ENCODE results near the gene DCC. TPM values are rescaled to one million over a fixed set of nuclear protein-coding genes. Genes with fewer than 3 reads are reported as not detected.

DCC gene
- total RNA-seq, 1 donor from 2014 or later: not detected

DNA sequence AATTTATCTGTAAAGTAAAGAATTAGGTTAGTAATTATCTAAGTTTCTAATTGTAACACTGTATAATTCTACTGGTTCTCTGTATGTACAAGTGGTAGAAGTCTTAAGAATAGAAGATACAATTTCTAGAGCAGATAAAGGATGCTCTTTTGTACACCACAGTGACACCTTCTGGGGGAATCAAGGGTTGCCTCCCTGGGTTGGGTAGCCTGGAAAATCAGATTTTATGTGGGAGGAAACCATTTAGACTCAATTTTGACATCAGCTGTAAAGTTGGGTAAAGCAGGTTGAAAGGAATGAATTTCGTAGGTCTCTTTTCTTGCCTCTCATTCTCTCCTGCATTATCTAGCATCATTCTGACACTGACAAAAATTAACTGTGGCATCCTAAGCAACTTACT is 354.8 kb downstream of the DCC start:
- H3K4me3 ChIP-seq (ENCODE audit: low read depth, low read length): no peak overlapping the region
- TF ChIP-seq, protein P1, sequence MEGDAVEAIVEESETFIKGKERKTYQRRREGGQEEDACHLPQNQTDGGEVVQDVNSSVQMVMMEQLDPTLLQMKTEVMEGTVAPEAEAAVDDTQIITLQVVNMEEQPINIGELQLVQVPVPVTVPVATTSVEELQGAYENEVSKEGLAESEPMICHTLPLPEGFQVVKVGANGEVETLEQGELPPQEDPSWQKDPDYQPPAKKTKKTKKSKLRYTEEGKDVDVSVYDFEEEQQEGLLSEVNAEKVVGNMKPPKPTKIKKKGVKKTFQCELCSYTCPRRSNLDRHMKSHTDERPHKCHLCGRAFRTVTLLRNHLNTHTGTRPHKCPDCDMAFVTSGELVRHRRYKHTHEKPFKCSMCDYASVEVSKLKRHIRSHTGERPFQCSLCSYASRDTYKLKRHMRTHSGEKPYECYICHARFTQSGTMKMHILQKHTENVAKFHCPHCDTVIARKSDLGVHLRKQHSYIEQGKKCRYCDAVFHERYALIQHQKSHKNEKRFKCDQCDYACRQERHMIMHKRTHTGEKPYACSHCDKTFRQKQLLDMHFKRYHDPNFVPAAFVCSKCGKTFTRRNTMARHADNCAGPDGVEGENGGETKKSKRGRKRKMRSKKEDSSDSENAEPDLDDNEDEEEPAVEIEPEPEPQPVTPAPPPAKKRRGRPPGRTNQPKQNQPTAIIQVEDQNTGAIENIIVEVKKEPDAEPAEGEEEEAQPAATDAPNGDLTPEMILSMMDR (conservative IDR thresholded peaks at IDR 0.05; ENCODE audit: low read depth, low read length): peak; percentile 68
- DNase-seq (ENCODE audit: low read depth): no peak

DNA sequence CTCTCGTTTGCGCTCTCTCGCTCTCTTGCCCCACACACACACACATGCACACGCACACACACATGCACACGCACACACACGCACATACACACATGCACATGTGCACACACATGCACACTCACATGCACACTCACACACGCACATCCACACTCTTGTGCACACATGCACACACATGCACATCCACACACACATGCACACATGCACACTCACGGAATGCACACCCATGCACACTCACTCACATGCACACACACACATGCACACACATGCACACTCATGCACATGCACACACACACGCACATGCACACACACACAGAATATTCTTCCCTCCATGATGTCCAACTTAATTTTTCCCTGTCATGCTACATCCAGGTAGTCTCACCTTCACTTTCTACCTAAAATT is 360.1 kb downstream of the DCC start:
- H3K4me3 ChIP-seq (ENCODE audit: low read depth, low read length): no peak overlapping the region
- DNase-seq (ENCODE audit: low read depth): no peak
- TF ChIP-seq, protein P1 (conservative IDR thresholded peaks at IDR 0.05; ENCODE audit: low read depth, low read length): no peak

DNA sequence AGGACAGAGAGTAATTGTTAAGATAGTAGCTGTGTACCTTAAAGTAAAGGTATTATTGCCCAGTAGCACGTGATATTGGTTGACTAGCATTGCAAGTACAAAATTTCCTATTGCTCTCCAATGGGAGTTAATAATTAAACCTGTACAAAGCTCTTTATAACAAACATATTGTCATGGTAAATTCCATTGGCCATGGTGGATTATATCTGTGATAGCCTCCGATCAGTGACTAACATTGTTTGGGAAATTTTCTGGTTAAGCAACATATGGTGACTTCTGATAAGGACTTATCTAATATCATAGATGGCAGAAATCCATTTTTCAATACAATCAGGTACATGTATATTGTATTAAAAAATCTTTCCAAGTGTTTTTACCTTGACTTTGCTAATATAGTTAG is 360.8 kb downstream of the DCC start:
- TF ChIP-seq, protein P1 (conservative IDR thresholded peaks at IDR 0.05; ENCODE audit: low read depth, low read length): no peak
- H3K4me3 ChIP-seq (ENCODE audit: low read depth, low read length): no peak overlapping the region
- DNase-seq (ENCODE audit: low read depth): no peak

DNA sequence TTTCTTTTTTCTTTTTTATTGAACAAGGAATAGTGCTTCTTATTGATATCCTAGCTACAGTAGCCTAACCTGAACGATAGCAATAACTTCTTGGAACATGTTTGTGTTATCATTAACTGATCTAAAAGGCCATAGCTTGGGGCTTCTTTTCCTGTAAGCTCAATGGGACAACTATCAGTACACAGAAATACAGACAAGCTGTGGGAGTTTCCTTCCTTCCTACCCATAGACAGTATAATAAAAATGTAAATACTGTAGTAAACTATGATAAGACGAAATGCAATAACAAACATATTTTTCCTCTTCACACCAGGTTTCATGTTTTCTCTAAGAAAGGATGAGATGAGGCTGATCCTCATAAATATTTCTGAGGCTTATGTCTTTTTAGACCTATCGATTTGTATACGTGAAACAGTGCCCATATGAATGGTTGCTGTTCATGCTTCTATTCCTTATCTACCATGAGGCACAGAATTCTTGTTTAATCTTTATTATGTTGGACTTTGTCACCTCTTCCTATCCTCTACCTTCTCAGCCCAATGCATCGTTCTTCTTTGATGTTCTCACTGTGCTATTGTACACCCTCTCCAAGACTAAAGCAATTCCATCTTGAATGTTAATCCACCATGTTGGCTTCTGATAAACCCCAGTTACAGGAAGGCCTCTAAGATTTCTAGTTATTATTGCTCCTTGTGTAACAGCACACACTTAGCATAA is 361.4 kb downstream of the DCC start:
- no peak overlapping the region for H3K4me3 ChIP-seq (ENCODE audit: low read depth, low read length)
- DNase-seq (ENCODE audit: low read depth): no peak
- TF ChIP-seq, protein P1 (conservative IDR thresholded peaks at IDR 0.05; ENCODE audit: low read depth, low read length): no peak

DNA sequence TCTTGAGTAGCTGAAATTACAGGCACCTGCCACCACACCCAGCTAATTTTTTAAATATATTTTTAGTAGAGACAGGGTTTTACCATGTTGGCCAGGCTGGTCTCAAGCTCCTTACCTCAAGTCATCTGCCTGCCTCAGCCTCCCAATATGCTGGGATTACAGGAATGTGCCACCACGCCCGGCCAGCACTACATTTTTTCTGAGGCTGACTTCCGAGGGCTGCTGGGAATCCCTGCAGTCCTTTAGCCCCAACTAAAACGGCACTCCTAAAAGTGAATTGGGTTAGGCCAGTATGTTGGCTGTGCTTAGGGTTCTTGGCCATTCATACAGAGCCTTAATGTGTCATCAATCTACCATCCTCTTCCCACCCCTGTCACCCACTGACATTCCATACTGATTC is 375.4 kb downstream of the DCC start:
- H3K4me3 ChIP-seq (ENCODE audit: low read depth, low read length): no peak overlapping the region
- TF ChIP-seq, protein P1 (conservative IDR thresholded peaks at IDR 0.05; ENCODE audit: low read depth, low read length): no peak
- no peak for DNase-seq (ENCODE audit: low read depth)

DNA sequence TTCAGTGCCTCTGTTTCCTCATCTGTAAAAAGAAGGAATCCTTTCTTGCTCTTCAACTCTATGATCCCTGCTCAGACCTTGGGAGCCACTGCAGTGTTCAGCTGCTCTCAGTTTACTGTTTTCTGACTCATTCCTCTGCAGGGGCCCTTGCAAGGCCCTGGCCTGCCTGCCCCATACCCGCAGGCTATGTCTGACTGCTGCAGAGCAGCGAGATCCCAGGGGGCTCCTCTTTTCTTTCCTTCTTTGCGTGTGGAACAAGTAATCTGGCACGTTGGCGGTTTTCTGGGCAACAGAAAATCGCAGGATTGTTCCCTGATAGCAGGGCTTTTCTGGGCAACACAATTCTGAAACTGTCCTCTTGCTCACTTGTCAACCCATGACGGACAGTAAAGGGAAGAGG is 376.0 kb downstream of the DCC start:
- TF ChIP-seq, protein P1 (conservative IDR thresholded peaks at IDR 0.05; ENCODE audit: low read depth, low read length): no peak
- H3K4me3 ChIP-seq (ENCODE audit: low read depth, low read length): no peak overlapping the region
- no peak for DNase-seq (ENCODE audit: low read depth)

DNA sequence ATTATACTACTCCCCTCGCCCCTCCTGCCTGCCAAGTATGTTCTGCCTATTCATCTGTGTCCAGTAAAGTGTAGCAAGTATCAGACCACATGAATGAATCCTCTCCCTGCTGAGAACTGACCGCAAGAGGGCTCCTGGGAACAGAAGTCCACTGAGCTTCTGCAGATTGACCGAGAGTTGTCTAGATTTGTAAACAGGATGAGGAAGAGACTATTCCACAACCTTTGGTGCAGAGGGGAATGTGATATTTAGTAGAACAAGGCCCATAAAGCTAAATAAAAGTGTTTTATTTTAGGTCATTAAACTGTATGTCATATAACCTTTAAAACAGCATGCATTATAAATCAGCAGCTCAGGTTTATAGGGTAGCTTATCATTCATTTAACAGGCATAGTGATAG is 377.0 kb downstream of the DCC start:
- no peak overlapping the region for H3K4me3 ChIP-seq (ENCODE audit: low read depth, low read length)
- peak; percentile 15 for DNase-seq (ENCODE audit: low read depth)
- TF ChIP-seq, protein P1 (conservative IDR thresholded peaks at IDR 0.05; ENCODE audit: low read depth, low read length): peak; percentile 83

Measured in epithelial cell of proximal tubule (primary cell).